T47D (cell line): ENCODE measurements around the gene RMND5B.

ENCODE experiments used
- DNase-seq, 2 experiments: peaks; one replicate each; pipeline versions ENCODE4 v3.0.0 to v3.0.0-alpha.2; 2011 to 2012; ENCODE audit warnings: low read depth in 1 of 2, low spot score in 1 of 2
- JUND ChIP-seq: IDR thresholded peaks from 2 replicates; pipeline ENCODE4 v1.6.1; 2012; ENCODE audit warnings: low read depth
- in situ Hi-C: cut with HindIII; loops from 2 replicates; pipeline ENCODE4 v1.10.0; 2016; ENCODE audit warnings: low sequenced_read_pairs, low pct_unique_long_range_greater_than_20kb

Gene RMND5B

DNA sequence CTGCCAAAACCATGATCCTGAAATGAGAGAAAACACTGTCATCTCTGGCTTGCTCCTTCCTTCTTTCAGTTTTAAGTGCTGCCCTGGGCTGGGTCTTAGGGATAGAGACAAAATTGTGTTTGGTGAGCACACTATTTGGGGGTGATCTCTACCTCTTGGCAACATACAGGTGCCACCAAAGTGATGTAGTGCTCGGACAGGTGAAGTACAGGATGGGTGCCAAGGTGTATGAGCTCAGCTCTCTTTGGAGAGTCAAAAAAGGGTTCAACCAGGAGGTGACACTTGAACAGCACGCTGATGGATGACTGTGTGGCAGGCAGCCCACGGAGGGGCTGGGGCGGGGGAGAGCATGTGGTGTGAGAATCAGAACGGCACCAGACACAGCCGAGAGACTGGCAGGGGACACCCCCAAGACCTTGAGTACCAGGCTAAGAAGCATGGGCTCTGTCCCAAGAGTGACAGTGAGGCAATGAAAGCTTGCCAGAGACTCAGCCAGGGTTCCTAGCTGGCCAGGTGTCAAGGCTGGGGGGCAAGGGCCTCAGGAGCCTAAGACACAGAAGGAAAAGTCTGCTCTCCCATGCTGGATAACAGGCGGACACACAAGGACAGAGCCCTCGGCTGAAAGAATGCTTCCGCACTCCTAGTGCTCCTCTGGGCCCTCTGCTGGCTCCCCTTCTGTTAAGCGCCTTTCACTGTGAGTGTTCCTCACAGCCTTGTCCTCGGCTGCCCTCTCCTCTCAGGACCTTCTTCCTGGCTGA, 20.3 kb downstream of the RMND5B start:
- no peak for TF ChIP-seq JUND
- DNase-seq = peak in 1 of 2 experiments; percentile 67
- in situ Hi-C loops = no loop called here

DNA sequence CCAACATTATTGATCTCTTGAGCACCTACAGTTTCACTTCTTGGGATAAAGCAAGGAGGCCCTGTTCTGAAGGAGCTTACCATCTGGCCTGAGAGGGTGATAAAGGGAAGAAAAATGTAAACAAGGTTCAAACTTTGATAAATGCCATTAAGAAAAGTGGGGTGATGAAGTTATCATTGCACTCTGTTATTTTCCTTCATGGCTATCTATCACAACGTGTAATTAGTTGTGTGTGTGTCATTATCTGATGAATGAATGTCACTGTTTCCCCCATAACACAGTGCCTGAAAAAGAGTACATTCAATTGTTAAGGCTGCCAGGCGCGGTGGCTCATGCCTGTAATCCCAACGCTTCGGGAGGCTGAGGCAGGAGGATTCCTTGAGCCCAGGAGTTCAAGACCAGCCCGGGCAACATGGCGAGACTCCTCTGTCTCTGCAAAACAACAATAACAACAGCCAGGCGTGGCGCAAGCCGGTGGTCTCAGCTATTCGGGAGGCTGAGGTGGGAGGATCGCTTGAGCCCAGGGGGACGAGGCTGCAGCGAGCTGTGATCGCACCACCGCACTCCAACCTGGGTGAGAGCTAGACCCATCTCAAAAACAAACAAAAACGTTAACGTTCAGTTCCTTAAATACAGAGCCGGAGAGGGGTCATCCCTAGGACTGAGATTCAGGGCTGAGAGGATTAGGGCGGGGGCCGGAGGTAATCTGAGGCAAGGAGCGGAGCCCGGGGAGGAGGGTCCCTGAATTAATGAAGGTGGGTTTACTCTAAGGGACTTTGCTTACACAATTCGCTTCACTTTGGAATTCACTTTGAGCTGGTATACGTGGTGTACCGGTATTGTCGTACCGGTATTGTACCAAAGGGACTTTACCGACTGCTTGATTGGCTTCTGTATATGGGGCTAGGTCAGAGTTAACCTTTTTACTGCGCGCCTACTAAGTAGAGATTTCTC, 22.0 kb downstream of the RMND5B start:
- TF ChIP-seq JUND = no peak
- in situ Hi-C loops = no loop called here

DNA sequence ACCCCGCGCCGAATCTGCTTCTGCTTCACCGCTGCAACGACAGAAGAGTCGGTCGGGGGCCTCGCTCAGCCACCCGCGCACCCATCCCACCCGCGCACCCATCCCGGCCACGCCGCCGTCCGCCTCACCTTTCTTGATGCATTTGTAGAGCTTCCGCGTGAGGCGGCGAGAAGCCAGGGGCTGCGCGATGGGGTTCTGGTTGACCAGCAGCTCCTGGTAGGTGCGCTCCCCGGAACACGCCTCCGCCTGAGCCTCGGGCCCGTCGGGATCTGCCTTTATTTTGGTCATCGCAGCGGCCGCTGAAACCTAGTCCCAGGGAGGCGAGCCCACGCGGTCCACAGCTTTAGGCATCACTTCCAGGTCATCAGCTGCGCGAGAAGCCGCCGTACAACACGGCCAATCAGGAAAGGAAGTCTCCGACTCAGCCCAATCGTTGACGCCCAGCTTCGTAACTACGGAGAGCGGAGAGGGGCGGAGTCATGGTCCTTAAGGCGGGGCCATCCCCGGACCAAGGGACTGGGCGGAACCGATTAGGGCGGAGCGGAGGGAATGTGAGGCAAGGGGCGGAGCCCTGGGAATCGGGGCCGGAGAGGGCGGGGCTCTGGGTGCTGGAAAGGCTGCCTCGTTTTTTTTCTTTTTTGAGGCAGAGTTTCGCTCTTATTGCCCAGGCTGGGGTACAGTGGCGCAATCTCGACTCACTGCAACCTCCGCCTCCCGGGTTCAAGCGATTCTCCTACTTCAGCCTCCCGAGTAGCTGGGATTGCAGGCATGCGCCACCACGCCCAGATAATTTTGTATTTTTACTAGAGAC, 22.9 kb downstream of the RMND5B start, which contains the start of gene NHP2:
TSS of gene NHP2 (minus strand) at position 356 of the 811 bp plus-strand sequence. CDS start at position 288, 68 bp downstream.
- DNase-seq = peak; percentile 95 to 99
- no peak for TF ChIP-seq JUND
- in situ Hi-C loops = no loop called here

More for the DNA sequence above, 22.0 kb downstream of the RMND5B start:
- no peak for DNase-seq

DNA sequence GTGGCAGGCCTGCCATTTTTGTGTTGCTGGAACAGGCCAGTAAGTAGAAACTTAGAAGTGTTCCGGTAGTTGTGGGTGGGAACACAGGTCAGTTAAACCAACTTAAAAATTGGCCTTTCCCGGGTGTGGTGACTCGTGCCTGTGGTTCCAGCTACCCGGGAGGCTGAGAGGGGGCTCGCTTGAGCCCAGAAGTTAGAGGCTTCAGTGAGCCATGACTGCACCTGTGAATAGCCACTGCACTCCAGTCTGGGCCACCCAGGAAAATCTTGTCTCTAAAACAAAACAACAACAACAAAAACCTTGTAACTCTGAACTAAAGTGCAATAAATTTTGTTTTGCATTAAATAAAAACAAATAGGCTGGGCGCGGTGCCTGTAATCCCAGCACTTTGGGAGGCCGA, 24.3 kb downstream of the RMND5B start:
- DNase-seq = no peak
- in situ Hi-C loops = no loop called here
- TF ChIP-seq JUND = no peak

DNA sequence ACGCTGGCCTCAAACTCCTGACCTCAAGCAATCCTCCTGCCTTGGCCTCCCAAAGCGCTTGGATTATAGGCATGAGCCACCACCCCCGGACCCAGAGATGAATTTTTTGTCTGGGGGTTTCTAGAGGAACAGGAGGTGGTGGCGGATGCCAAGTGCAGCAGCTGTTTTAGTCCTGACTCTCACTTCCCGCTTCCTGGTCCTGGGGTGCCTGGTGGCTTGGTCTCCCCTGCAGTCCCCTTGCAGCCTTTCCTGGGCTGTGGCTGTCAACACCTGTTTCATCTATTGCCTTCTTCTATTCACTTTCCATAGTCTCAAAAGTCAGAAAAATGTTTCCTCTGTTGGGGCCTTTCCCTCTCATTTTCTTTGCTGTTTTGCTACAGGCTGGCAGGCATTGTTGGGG, 29.4 kb downstream of the RMND5B start:
- DNase-seq = no peak
- in situ Hi-C loops = no loop called here
- no peak for TF ChIP-seq JUND

DNA sequence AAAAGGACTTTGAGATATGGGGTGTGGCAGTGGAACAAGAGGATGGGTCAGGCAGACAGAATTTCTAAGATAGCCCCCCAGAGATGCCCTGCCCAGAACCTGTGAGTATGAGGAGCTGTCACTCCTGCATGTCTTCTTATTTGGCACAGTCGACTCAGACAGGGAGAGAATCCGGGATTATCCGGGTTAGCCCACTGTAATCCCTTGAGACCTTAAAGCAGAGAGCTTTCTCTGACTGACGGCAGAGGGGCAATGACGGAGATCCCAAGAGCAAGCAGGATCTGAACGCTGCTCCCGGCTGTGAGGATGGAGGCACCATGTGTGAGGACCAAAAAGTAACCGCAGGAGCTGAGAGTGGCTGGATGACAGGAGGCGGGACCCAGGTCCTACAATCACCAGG, 31.7 kb downstream of the RMND5B start:
- no peak for TF ChIP-seq JUND
- in situ Hi-C loops = no loop called here

DNA sequence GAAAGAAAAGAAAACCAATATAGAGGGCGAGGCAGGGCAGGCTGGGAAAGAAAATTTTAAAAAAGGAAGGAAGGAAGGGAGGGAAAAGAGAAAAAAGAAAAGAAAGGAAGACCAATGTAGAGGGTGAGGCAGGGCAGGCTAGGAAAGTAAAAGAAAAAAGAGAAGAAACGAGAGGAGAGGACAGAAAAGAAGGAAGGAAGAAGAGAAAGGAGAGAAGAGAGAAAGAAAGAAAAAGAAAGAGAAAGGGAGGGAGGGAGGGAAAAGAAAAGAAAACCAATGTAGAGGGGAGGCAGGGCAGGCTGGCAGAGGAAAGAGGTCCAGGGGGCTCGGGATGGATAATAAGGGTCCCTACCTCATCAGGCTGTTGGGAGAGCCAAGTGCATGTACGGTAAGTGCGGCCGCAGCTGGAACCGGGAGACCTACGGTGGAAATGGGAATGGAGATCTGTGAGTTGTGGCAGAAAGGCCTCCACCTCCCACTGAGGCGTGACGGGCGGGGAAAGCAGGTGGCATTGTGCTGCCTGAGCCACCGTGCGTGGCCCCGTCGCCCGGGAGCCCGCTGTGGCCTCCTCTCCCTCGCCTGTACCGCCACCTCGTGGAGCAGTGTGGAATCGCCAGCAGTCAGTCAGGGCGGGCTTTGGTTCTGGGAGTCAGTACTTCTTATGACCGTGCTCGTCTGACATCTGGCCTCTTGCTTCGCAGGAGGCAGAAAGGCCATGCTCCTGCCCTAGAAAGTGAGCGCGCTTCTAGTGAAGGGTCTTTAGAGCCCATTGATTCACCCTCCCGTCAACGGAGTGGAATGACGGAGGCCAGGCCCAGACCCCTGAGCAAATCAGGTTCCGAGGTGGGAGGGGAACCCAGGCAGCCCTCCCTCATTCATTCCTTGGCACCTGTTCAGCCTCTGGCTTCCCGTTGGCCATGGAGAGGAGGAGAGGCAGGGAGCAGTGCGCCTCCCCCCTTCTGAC, 33.2 kb downstream of the RMND5B start:
- DNase-seq = peak; percentile 91 to 94
- no peak for TF ChIP-seq JUND
- in situ Hi-C loops = no loop called here

More for the DNA sequence above, 31.7 kb downstream of the RMND5B start:
- no peak for DNase-seq

DNA sequence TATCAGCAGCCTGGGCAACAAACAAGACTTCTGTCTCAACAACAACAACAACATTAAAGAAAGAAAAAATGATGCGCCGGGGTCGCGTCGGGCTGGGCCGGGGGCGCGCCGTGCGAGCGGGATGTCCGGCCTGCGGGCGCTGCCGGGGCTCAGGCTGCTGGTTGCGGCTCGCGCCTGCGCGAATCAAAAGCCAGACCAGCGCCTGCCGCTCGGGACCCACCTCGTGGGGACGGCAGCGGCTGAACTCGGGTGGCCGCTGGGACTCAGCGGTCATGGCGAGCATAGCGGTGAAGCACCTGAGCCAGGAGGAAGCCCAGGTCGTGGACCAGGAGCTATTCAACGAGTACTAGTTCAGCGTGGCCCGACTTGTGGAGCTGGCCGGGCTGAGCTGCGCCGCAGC, 34.8 kb downstream of the RMND5B start:
- DNase-seq = no peak
- no peak for TF ChIP-seq JUND
- in situ Hi-C loops = no loop called here

DNA sequence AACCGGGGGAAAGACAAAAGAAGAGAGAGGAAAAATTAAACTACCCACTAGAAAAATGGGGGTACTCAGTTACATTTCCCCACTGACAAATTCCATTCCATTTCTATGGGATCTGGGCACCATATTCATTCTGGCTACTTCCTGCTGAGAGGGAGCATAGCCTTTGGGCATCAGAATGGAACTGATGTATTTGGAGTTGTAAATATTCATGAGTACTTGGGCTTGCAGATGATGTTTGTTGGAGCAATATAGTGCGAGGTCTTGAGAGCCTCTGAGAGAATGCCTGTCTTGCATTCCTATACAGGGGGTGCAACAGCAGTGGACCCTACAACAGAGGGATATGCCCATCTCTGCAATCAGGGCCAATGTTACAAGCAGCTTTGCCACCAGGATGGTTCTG, 39.6 kb downstream of the RMND5B start:
- TF ChIP-seq JUND = no peak
- no peak for DNase-seq
- in situ Hi-C loops = no loop called here

DNA sequence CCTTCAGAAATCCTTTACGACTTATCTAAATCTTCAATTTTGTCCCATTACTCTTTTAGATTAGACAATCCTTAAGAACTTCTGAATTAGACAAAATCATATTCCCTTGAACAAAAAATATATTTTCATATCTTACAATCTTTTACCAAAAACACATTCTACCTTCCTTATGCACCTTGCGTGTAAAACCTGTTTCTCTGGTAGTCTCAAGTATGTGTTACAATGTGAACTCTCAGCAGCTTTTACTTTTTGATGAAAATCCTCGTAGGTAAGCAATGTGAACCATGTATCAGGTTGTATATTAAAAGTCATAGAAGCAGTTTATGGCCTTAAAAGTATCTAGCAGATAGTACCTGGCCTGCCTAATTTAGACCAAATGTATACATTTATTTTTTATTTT, 43.6 kb downstream of the RMND5B start:
- in situ Hi-C loops = no loop called here
- no peak for DNase-seq
- no peak for TF ChIP-seq JUND

DNA sequence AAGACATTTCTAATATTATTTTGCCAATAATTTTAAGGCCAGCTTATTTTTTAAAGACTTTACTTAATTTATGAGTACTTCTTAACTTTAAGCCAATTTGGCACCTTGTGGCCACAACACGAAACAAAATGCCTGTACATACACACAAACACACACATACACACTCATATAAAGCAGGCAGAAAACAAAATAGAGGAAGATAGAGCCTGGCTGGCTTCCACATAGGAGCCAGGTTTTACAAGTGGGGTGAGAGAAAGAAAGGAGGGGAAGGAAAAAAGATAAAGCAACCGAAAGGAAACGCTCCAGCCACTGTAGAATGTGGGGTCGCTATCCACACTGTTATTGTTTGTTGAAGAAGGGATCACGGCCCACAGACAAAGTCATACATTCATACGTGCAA, 46.0 kb downstream of the RMND5B start:
- in situ Hi-C loops = no loop called here
- no peak for TF ChIP-seq JUND
- no peak for DNase-seq

DNA sequence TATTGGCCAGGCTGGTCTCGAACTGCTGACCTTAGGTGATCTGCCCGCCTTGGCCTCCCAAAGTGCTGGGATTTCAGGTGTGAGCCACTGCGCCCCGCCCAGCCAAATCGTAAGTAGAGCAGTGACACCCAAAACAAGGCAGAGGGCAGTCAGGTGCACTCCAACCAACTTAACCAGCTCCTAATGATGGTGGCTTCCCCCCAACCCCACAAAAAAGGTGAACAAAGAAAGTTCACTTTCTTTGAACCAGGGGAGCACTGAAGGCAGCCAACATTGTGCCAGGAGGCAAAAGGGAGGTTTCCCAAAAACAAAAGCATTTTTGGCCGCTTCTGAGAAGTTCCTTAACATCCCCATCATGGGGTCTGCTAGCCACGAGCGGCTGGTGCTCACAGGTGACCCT, 46.8 kb downstream of the RMND5B start:
- no peak for DNase-seq
- in situ Hi-C loops = no loop called here

More for the DNA sequence above, 46.8 kb downstream of the RMND5B start:
- no peak for TF ChIP-seq JUND
